ENCODE data around the gene TMEM18.

The TMEM18 gene

GRCh38 chr2:618005-618404 is 59.2 kb downstream of the TMEM18 start:
- Histone ChIP-seq H3K4me3 (ENCODE audit: low read depth, low read length) (no peak overlapping the region), H3K36me3 (ENCODE audit: control insufficient read depth, insufficient read depth, low read length) (no peaks in the 10 kb centered on the region), H3K27me3 (ENCODE audit: control insufficient read depth, insufficient read depth, low read length) (no peaks in the 10 kb centered on the region), H3K9me3 (ENCODE audit: control insufficient read depth, insufficient read depth, low read length) (no peaks in the 10 kb centered on the region), H3K4me1 (ENCODE audit: control insufficient read depth, insufficient read depth, low read length) (no peaks in the 10 kb centered on the region), H3K9ac (ENCODE audit: low read depth, low read length) (no peak overlapping the region)

All from iPS-15b (cell line).